GM19025 (cell line): Measurements from ENCODE around the gene OSBP2.

Source experiments
- ATAC-seq: cut with Tn5 transposase; IDR thresholded peaks from one replicate; pipeline ENCODE4 v1.9.1; 2021; ENCODE audit warnings: mild to moderate bottlenecking, low read depth, moderate library complexity; ENCODE audit not compliant: unreplicated experiment

Gene OSBP2

DNA sequence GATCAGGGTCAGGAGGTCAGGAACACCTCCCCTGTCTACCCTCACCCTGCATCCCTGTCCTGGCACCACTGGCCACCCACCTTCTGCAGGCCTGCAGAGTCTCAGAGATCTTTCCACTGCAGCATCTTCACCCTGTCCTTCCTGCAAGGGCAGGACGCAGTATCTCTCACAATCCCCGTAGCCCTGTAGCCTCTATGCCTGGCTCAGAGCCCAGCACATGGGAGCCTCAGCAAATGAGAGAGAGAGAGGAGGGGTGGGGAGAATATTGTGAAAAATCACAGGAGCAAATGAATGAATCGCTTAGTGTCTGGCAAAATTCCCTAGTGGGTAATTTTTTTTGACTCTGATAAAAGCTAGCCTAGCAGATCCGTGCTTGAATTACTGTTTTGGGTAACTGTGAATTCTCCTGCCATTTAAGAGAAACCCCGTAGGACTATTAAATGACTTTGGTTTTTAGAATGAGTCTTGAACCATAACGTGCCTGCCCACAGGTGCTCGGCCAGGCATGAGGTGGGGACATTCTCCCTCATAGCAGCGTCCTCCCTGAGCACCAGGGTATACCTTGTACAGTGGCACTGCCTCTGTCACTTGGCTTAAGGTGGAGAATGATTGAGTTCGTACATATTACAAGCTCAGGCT, 182.4 kb downstream of the OSBP2 start:
- no peak for ATAC-seq

DNA sequence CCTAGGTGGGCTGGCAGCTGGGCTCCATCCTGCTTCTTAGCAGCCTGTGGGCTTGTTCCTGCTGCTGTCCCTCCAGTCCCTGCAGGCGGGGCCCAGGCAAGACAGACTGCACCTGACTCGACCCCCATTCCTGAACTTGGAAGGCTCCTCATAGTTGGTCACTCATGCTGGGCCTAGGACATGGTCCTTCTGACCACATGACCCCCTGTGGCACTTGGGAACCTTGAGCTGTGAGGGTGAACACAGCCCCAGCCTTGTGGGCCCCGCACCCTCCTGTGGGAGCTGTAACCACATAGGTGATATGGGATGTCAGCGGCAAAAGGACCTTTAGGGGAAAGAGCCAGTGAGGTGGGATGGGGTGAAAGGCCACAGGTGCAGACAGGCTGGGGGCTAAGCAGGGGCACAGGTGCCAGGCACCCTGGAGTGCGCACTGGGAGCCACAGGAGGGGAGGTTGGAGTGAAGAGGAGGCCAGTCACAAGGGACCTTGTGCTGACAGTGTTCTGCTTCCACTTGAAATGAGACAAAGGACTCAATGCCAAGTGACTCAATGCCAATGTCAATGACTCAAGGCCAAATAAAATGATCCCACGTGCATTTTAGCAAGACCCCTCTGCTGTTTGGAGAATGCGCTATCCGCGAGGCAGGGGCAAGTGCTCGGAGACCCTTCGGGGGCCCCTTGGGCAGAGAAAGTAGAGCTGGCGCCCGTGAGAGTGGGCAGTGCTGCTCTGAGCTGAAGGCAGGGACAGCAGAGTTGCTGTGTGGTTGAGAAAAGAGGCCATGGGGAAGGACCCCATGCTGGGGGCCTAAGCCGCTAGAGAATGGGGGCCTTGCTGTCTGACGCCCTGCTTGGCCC, 183.2 kb downstream of the OSBP2 start:
- ATAC-seq: no peak

DNA sequence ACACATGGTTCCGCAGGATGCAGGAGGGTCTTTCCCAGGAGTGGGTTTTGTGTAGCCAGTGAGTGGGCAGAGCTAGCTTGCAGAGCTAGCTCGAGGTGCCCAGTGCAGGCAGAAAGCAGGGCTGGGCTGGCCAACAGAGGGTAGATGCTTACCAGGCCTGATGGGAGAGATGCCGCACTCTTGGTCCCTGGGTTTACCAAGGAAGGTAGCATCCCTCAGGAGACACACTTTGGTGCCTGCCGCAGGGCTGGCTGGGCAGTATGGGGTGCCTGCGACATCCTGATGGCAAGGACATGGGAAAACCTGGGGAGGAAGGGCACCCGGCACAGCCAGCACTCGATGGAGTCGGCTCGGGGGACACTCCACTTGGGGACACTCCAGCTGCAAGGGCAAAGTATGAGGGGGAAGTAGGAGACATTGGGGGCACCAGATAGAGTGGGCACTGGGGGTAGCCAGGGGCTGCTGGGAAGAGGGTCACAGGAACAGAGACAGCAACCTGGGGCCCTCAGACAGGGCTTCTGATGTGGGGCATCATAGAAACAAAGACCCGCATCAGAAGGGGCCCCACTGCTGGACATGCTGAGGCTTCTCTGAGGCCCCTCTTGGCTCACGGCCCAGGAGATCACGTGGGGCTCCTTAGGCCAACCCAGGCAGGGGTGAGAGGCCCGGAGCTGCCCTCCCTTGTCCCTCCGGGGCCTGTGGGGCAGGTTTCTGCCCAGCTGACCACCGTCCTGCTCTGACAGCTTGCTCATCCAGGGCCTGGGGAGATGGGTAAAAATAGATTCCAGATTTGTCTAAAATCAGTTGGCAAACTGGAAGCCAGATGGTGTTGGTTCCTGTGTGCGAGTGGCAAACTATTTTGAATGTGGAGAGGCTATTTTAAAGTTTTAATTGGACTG, 184.1 kb downstream of the OSBP2 start:
- no peak for ATAC-seq

DNA sequence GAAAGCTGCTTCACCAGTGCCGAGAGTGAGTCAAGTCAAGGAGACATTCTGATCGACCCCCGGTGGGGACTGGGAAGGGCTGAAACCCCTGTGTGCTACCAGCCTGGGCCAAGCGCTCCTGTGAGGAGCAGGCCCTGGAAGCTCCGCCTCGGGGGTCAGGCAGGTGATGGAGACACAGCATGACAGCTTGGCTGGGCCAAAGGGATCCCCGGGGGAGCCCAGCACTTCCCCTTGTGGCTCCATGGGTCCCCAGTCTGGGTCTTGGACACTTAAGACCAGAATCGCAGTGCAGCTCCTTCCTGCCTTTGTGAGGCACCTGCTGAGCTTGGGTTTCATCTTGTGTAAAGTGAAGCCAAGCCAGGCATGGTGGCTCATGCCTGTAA, 184.7 kb downstream of the OSBP2 start:
- ATAC-seq: no peak

DNA sequence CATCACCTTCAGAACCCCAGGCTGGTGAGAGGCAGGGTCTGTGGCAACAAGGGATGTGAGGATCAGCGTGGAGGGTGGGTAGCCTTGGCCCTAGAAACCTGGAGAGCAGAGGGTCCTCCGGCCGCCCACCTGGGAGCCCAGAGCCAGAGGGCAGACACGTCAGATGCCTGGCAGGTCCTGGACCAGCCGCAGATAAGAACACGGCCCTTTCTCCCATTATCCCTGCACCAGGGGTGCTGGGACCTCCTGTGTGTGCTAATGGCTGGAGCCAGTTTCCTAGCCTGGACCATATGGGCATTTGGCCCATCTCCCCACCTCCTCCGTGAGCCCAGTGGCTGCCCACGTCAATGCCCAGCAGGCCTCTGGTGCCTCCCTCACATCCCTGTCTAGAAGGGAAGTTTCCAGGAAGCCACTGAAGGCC, 185.5 kb downstream of the OSBP2 start:
- no peak for ATAC-seq

DNA sequence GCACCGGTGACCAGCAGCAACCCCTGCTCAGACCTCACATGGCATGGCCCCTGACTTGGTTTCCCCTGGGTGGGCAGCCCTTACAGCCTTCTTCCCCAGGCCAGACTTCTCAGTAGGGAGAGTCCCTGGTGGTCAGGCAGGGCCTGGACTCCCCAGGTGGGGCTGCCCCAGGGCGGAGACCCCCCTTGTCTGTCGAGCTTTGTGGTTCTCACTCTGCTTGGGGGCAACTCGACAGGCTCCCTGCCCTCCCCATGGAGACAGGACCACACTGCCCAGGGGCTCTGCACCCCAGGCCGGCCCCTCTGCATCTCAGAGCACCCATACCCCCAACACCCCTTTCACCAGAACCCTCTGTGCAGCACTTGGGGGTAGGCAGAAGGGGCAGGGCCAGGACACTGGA, 186.2 kb downstream of the OSBP2 start:
- no peak for ATAC-seq

DNA sequence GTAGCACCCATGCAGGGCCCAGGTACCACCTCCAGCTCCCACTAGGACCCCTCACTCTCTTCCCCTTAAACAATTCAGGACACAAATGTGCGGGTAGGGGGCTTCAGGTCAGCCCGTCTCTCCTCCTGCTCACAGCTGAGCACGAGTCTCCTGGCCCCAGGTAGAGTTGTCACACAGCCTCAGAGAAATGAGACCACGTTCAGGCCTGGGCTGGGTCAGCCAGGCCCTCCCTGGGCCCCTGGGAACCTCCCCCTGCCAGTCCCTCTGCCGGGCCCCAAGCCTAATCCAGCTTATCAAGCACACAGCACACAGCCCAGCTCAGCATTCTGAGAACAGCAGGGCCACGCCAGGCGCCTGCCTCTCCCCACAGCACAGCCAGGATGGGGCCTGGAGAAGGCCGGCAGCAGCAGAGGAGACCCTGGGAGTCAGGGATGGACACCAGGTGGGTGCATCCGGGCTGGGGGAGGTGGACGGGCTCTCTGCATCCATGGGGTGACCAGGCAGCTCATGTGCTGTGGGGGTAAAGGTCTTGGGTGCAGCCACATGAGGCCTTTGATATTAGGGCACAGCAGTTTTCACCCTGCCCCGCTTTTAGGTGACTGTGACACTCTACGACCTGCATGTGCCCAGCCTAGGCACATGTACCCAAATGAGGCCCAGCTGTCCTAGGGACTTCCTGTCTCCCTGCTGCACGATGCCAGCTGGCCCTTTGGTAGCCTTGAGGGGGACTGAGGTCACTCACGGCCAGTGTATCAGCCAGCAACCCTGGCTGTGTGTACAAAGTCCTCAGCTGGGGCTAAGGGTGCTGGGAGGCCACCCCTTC, 186.9 kb downstream of the OSBP2 start:
- ATAC-seq: no peak

DNA sequence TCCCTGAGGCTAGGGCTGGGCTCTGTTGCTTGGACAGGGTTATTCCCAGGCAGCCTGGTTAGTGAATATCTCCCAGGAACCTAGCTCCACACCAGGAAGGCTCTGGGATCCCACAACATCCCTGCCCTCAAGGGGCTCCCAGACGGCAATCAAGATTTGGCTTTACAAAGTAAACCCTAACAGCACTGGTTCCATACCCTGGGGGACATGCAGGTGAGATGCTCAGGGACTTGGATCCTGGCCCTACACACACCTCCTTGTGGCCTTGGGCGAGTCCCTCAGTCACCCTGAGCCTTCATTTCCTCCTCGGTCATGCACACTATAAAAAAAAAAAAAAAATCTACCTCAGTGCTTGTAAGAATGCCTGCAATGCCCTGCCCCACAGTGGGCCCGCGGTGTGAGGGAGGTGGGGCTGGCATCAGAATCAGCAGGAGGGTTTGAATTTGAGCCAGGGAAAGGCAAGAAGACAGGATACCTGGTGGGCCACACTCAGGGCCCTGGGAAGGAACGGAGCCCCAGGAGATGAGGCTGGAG, 187.6 kb downstream of the OSBP2 start:
- no peak for ATAC-seq

DNA sequence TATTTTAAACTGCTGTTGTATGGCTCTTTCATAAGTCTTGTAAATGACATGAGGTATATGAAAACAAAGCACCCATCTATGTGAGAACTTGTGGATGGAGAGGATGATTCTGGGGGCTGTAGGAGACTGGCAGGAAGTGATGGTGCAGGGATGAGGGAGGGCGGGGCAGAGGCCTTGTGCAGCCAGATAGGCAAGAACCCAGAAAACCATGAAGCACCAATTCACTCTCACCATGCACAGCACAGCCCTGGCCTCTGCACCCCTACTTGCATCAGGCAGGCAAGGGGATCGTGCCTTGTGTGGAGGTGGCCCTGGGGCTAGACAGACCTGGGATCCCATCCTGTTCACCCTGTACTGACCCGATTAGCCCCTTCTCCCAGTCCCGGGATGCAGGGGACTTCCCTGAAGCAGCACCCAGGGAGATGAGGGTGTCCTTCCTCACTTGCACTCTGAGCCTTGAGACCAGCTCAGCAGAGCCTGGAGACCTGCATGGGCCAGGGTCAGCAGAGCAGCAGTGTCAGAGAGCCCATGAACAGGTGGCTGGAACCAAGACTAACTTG, 188.4 kb downstream of the OSBP2 start:
- no peak for ATAC-seq

DNA sequence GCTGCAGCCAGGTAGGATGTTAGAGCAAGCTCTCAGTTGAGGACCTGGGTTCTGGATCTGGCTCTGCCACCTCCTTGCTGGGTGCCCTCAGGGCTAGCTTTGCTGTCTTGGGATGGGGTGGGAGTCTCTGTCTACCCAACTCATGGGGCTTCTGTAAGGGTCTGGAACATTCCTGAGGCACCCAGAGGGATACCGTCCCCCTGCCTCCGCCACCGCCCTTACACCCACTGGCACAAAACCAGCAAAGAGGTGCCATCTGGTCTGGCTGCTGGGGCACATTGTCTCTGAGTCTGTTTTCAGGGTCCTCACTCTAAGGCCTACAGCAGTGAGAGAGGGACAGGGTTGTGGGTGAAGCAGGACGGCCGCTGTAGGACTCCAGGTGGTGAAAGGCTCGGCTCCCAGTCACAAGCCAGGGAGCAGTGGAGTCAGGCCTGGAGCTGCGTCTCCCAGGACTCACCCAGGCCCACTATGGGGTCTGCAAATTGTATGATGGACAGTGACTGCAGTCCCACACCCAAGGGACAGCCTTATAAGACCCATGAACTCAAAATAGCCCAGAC, 189.0 kb downstream of the OSBP2 start:
- no peak for ATAC-seq

DNA sequence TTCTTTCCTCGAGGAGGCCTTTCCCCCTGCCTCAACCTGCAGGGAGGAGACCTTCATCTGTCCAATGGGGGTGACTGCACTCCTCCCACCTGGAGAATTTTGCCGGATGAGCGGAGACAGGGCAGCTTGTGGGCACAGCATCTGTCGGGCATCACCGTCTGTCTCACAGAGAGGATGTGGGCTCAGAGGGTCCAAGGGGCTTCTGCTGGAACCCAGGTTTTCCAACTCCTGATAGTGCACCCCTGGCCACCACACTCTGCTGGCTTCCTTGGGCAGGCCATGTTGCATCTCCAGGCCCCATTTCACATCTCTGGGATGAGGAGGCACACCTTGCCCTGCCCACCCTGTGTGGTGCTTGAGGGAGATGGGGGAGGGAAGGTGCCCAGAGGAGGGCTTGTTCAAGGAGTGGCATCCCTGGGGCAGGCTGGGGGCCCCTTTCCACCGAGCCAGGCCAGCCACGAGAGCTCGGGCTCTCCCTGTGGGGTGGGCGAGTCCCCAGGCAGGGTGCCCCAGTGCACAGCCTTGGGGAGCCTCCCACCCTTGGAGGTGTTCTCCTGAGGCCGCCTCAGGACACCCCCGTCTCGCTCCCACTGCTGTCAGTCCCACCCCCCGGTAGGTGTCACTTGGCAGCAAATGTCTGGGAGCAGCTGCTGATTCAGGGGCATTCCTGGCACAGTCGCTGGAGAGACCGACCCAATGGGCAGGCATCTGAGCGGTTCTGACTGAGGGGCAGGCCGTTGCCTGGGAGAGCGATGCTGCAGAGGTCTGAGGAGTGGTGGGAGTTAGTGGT, 189.7 kb downstream of the OSBP2 start:
- no peak for ATAC-seq

DNA sequence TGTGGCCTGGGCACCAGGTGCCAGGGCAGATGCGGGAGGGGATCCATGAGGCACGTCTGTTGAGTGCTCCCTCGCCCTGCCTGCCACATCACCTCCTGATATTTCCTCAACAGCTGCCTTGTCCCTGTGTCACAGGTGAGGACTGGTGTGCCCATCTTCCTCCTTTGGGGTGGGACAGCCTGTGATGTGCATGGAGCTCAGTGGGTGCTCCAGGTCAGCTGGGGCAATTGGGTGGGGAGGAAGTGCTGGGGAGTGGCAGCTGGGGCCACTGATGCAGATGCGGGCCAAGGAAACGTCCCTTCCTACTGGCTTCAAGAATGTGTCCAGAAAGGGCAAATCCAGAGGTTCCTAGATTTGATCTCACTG, 190.3 kb downstream of the OSBP2 start:
- no peak for ATAC-seq

DNA sequence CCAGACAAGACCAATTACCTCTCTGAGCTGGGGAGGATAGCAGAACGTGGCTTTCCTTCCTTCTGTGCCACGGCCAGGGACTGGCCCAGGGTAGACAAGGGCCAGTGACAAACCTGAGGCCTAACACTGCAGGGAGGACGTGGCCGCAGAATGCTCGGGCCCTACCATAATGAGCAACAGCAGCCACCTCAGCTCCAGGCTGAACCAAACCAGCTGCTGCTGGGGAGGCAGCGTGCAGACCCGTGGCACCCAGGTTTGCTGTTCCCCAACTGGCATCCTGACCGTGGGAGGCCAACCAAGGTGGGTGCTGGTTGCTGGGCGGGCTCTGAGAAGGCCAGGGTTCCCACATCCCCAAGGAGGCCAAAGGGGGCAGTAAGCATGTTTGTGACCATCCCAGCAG, 190.9 kb downstream of the OSBP2 start:
- no peak for ATAC-seq

DNA sequence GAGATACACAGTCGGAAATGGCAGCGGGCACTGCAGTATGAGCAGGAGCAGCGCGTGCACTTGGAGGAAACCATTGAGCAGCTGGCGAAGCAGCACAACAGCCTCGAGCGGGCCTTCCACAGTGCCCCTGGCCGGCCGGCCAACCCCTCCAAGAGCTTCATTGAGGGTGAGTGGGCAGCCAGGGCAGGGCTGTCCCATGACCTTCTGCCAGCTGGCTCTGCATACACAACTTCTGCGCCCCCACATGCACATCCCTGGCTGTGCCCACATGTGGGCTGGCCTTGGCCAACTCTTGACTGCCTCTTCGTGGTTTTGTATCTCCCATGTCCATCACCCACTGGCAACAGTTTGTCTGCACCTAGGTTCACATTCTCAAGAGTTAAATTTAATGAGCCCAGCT, 192.8 kb downstream of the OSBP2 start:
- ATAC-seq: no peak

DNA sequence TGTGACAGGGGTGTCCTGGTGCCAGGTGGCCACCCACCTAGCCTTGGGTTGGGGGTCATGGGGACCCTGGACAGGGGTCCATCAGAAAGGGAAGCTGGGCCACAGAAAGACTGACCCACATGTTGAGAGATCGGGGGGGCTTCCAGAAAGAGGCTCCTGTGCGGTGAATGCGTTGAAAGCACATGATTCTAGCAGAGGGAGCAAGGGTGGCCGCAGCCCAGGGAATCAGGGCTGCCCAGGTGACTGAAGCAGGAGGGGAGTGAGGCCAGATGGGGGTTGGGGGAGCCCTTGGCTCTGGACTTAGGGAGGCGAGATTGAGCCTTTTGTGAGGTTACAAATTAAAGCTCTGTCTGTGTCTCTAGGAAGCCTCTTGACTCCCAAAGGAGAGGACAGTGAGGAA, 193.2 kb downstream of the OSBP2 start:
- no peak for ATAC-seq

DNA sequence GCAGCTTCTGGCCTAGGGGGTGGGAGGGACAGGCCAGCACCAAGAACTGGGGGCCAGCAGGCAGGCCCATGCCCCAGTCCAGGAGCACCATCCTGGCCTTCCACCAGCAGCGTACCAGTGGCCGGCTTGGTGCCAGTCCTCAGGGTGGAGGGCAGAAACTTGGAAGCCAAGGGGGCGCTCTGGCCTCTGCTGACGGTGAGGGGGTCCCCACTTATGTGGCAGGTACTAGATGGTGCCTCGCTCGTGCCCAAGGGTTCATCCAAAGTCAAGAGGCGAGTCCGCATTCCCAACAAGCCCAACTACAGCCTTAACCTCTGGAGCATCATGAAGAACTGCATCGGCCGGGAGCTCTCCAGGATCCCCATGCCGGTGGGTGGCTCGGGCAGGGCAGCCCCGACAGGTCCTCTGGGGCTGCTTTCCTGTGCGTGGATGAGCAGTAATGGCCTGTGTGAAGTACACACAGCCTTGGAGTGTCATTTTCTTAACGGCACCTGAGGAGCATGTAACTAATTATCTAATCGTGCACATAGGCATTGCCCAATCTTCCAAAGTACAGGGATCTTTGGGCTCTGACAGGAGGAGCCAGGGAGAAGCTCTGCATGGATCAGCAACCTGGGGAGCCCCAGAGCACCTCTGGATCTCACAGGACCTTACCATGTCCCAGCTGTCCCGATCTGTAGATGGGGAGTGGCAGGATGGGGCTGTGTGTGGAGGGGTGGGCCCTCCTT, 194.8 kb downstream of the OSBP2 start:
- ATAC-seq: no peak

DNA sequence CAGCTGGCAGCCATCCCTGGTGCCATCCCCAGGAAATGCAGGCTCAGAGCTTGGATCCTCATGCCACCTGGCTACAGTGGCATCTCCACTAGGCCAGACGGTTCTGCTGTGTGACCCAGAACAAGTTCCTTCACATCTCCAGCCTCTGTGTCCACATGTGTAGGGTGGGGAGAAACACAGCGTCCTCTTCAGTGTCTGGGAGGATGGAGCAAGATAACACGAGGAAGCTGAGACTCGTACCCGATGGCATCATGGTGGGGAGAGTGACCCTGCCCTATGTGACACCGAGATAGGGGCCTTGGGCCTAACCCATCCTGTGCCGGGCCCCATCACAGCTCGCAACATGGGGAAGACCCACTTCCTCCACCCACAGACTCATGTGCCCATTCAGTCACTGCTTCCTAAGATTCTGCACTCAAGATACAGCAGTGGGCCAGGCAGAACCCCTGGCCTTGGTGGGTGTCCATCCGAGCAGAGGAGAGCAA, 195.4 kb downstream of the OSBP2 start:
- no peak for ATAC-seq
